GM19468 (cell line): ENCODE data around the gene KLHL29.

Experiments used
- ATAC-seq: cut with Tn5 transposase; IDR thresholded peaks from one replicate; pipeline ENCODE4 v1.9.1; 2021; ENCODE audit warnings: mild to moderate bottlenecking, moderate library complexity, moderate number of reproducible peaks; ENCODE audit not compliant: unreplicated experiment; ENCODE audit errors: extremely low read depth

The KLHL29 gene

GRCh38 chr2:23505984-23506380 lies 121.0 kb downstream of the KLHL29 start:
- ATAC-seq, result no peak

DNA sequence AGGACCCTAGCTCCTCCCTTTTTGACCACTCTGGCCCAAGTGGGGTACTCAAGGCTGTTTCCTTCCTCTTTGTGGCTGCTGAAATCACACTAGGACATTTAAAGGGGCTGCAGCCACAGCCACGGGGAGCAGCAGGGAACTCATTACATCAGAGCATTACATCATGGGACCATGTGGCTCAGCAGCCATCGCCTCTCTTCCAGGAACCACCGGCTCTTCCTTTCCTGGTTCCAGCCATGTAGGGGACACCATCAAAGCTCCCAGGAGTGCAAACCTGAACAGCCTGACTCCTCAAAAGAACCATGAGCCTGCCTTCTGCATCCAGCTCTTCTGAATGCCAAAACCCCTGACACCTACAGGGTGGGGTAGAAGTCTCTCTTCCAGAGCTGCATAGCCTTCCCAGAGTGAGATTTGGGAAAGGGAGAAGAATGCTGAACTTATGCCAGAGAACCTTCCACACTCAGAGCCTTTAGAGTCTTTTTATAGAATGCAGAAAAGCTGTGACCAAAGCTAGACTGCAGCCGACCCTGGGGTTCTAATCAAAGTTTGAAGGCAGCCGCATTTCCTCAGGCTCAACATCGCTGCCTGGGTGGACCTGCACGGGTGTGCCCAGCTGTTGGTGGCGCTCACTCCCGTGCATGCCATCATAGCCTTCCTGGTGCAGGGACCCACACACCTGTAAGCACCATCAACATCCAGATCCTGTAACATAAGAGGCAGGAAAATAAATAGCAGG lies 121.7 kb downstream of the KLHL29 start:
- ATAC-seq, result no peak

DNA sequence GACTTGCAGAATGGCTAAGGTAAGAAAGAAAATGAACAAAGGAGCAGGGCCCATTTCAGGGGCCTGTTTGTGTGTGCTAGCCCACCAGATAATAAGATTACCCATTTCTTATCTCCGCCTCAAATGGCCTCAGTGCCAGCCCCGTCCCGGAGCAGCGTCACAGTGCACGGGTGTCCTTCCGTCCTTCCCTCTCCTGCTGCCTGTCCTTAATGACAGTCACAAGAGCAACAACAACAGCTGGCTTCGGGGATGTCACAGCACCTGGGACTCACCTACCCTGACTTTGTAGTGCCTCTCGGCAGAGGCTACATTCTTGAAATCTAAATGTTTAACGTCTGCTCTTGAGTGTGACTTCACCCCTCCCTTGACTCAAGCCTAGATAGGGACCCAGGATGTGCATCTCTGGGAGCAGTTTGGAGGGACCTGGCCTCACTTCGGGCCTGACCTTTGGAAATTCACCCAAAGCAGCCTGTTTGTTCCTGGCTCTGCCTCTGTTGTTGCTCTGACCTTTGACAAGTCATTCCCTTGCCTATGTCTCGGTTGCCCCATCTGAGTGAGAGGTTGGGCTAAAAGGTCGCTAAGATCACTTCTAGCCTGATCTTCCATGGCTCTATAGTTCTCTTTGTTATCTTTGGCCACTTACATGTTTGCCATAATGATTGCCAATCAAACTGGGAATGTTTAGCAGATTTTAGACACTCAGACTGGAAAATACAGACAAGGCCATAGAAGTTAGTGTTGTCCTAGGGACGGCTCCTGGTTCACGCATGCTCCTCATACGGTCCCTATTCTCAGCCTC lies 122.5 kb downstream of the KLHL29 start:
- no peak for ATAC-seq

DNA sequence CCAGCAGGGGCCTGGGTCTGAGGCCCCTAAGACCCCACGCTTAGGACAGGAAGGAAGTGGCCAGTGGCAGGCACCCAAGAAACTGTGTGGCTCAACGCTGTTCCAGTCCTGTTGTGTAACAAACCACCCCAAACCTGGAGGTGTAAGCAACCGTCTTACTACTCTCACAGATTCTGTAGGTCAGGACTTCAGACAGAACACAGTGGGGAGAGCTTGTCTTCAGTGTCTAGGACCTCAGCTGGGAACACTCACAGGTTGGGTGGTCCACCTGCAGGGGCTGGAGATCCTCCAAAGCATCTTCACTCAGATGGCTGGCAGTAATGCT lies 123.0 kb downstream of the KLHL29 start:
- ATAC-seq, result no peak

DNA sequence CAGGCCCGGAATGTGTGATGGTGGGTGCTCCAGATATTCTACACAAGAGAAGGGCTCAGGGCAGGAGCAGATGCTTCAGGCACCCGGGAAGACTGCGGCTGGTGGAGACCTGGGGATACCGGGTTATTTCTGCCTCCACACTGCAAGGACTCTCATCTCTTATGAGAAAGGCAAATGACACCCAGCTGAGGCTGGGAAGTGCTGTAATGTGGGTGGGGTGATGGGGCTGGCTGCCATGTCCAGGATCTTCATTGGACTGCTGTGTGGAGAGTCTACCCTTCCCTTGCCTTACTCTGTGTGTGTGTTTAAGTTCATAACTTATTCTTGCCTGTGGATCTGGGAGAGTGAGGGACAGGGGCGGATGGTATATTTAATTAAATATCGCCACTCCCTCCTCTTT lies 124.1 kb downstream of the KLHL29 start:
- no peak for ATAC-seq

- no peak for ATAC-seq
Observed at GRCh38 chr2:23509596-23510292, 124.8 kb downstream of the KLHL29 start.

DNA sequence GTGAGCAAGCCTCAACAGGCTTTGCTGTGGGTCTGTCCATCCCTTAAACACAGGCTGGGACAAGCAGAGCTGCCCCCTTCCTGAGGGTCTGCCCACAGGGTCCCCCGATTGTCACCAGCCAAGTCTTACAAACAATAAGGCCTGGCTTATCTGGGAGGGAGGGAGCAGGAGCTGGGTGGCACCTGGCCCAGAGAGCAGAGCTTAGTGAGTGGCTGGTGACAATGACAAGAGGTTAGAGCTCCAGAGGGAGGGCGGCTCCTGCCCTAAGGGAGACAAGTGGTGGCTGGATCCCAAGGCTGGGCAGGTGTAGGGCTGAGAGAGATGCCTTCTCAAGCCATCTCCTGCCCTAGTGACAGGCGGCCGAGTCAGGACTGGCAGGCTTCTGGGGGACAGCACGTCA lies 125.5 kb downstream of the KLHL29 start:
- ATAC-seq, result no peak

- no peak for ATAC-seq
Observed at GRCh38 chr2:23512778-23513177, 127.8 kb downstream of the KLHL29 start.

DNA sequence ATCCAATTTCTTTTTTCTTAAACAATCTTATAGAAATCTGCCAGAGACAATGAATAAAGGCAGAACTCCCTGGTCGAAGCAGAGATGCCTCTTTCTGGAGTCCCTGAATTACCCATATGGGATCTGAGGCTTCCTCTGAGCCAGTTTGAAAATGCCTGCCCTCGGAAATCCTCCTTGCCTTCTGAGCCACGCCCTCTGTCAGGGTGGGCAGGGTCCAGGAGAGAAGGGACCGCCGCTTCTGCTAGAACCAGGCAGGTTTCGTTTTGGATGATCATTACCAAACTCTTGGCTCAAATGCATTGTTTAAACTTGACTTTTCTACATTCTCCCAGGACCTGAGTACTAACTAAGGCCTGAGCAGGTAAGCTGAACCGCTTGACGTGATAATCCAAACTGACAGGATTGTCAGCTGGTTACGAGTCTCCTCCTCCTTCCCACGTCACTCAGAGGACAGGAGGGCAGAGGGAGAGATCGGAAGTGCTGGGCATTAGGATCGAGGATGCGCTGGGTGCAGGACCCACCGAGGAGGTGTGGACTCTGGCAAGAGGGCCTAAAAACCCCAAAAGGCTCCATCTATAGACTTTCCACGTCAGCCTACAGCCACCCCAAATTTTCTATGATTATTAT lies 128.4 kb downstream of the KLHL29 start:
- no peak for ATAC-seq

DNA sequence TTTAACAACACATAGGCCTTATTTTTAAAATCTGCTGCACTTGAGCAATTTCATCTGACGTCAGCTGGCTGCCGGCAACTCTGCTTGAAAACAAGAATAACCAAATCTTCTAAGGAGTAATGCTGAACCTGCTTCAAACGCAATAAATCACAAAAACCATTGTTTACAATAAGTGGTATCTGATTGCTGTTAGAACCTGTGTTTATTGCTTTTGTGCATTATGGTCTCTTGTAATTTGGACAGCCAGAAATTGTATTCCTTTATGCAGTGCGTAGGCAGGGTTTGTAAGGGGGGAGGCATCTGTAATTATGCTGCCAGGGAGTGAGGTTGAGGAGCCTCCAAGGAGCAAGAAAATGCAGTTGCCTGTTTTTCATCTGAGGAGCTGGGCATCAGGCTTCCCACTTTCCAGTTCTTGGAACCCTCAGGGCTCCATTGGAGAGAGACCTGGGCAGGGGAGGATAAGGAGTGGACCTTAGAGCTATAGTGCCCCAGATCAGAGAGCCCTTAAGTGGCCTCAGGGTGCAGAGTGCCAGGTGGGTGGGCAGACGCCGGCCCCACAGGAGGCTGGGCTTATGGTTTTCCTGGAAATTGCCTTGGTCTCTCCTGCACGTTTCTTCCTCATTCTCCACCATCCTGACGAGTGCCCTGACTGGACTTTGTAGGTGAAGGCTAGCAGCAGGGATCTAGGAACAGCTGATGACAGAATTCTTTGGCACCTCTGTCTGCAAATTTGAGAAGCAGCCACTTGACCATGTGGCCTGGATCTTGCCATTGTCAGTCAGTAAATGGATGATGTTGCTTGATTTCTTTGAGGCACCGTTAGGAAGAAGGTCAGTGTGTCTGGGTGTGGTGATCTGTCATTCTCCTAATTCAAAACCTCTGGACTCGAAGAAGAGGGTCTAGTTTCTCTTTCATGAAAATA lies 129.2 kb downstream of the KLHL29 start:
- no peak for ATAC-seq

DNA sequence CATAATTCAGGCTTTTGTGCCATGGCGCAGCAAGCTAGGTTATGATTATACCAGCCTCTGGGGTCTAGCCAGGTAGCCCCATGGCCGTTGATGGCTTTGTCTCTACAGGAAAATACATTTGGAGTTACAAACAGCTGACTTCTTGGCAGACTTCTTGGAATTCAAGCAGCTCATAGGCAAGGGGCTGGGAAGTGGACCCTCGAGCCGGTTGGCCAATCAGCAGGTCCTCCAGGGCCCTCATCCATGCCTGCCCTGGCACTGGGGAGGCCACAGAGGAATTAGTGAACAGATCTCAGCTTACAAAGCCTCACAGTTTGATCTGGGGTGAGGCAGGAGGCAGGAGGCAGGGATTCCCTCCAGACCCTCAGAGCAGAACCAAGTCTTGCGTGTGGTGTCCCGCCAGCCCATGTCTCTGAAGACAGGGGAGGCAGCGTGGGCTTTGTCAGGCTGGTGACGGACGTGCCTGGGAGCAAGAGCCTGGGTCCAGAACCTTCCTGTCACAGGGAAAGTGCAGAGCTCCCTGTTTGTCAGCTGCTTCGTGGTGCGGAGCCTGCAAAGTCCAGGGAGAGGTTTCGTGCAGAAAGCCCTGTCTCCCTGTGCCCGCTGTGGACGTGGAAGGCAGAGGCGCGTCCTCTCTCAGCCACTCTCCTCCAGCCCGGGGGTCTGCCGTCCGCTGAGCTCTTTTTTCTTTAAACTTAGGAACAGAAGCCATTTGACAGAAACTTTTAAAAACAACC lies 131.7 kb downstream of the KLHL29 start:
- no peak for ATAC-seq

GRCh38 chr2:23518481-23519333 lies 133.7 kb downstream of the KLHL29 start:
- ATAC-seq, result no peak

DNA sequence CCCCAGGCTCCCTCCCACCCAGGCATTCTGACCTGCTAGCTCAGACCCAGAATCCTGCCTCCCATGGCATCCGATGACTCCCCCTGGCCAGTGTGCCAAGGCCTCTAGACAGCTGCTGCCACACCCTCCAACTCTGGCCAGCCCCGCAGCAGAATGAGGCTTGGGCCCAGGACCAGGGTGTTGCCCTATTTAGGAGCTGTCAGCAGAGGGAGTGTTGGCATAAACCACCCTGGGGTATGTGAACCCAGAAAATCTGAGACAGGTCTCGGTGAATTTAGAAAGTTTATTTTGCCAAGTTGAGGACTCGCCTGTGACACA lies 134.3 kb downstream of the KLHL29 start:
- ATAC-seq, result no peak

GRCh38 chr2:23520256-23520655 lies 135.3 kb downstream of the KLHL29 start:
- ATAC-seq, result no peak

GRCh38 chr2:23521060-23521459 lies 136.1 kb downstream of the KLHL29 start:
- ATAC-seq, result no peak

GRCh38 chr2:23522726-23523372 lies 137.9 kb downstream of the KLHL29 start:
- ATAC-seq, result no peak

DNA sequence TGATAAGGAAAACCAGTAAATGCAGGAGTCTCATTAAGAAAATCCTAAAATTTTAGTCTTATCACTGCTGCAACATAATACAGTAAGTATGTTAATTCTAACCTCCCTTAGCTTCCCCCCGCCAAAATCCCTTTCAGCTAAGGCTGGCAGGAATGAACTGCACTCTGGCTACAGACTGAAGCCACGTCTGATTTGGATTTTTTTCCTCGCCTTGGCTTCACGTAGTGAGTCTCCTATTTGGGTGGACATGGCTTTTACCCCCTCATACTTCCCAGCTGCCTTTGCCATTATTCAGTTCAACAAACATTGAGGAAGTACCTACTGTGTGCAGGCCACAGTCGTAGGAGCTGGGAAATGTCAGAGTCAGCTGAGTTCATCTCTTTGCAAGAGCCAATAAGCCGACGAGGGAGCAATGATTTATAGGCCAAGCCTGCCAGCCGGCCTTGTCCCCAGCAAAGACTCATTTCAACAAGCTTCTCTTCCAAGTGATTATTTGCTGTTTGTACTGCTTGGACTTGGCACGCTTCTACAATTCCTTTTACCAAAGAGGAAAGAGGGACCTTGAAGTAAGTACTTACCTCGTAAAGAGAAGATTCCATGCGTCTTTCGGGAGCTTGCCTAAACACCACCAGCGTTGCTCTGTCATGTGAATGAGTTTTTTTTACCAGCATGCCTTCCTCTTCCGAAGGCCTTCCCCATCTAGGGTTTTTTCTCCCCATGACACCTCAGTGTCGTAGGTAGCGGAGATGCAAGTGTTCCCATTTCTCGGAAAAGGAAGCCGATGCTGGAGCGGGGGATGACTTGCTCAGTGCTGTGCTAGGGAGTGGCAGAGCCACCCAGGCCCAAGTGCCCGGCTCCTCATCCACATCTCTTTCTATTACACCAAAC lies 138.6 kb downstream of the KLHL29 start:
- no peak for ATAC-seq
